Endothelial cell of umbilical vein (primary cell): ENCODE data around the gene PPM1M. TPM values are rescaled to one million over a fixed set of nuclear protein-coding genes. Genes with fewer than 3 reads are reported as not detected.

ENCODE experiments used
- BruUV-seq: library from RNA; stranded (reverse); fragments of 400-500 nt; replicated peaks from 2 replicates; lab custom pipeline; 2021; lab: Mats Ljungman, UMichigan
- CTCF ChIA-PET: fragments of 300-600, 350-600 bp; sonication (Branson Sonifier 250); formaldehyde crosslinking; loops from one replicate; lab custom pipeline; 2021; ENCODE audit warnings: antibody characterized with exemption, inconsistent platforms; lab: Charles Lee
- POLR2A ChIA-PET: fragments of 300-600, 350-600 bp; sonication (Branson Sonifier 250); formaldehyde crosslinking; loops from one replicate; lab custom pipeline; 2021; ENCODE audit warnings: antibody characterized with exemption, inconsistent platforms; lab: Charles Lee
- DNase-seq: peaks from one replicate; pipeline ENCODE4 v3.0.0-alpha.2; 2011; ENCODE audit warnings: low read depth, low spot score
- FAIRE-seq: peaks from 2 replicates; lab custom pipeline; 2011; peaks lifted over from hg19 to GRCh38; lab: Jason Lieb, UNC
- H2AFZ ChIP-seq: 2 replicates; pipeline ENCODE4 v1.6.0; 2012; ENCODE audit warnings: low read depth, low read length, control low read depth, inconsistent platforms
- H3K27ac ChIP-seq: 2 replicates; pipeline ENCODE4 v1.5.1; 2011; ENCODE audit warnings: low read depth, mild to moderate bottlenecking, control low read depth, low read length, moderate library complexity; ENCODE audit not compliant: insufficient read depth
- H3K27me3 ChIP-seq, 2 experiments: 2 replicates each; pipeline versions ENCODE4 v1.6.0 to v1.6.1; 2011; ENCODE audit warnings: low read length in 2 of 2, mixed read lengths in 1 of 2; ENCODE audit not compliant: control insufficient read depth in 2 of 2, insufficient read depth in 2 of 2
- H3K36me3 ChIP-seq, 2 experiments: 2 replicates in 1 of 2; 3 replicates in 1 of 2; pipeline ENCODE4 v1.5.1; 2011; ENCODE audit warnings: low read length in 2 of 2, mild to moderate bottlenecking in 1 of 2, moderate library complexity in 1 of 2; ENCODE audit not compliant: control insufficient read depth in 2 of 2, insufficient read depth in 2 of 2; ENCODE audit errors: extremely low read depth in 1 of 2
- H3K4me1 ChIP-seq: 3 replicates; pipeline ENCODE4 v1.5.1; 2011; ENCODE audit warnings: mild to moderate bottlenecking, low read length; ENCODE audit not compliant: control insufficient read depth, insufficient read depth; ENCODE audit errors: extremely low read depth
- H3K4me2 ChIP-seq: 2 replicates; pipeline ENCODE4 v1.6.1; 2011; ENCODE audit warnings: low read length, control low read depth, mixed read lengths; ENCODE audit not compliant: insufficient read depth
- H3K4me3 ChIP-seq, 3 experiments: fragments of 200-600 bp in 1 of 3; sonication (generic), shearing (Covaris generic) in 1 of 3; replicated peaks in 1 of 3; 2 replicates each; pipeline ENCODE4 v1.5.1; 2011 to 2016; ENCODE audit warnings: control low read depth in 3 of 3, low read length in 3 of 3, mild to moderate bottlenecking in 2 of 3, inconsistent platforms in 1 of 3, low read depth in 1 of 3, moderate library complexity in 1 of 3; ENCODE audit not compliant: insufficient read depth in 1 of 3
- H3K79me2 ChIP-seq: 2 replicates; pipeline ENCODE4 v1.6.0; 2012; ENCODE audit warnings: low read length, inconsistent platforms; ENCODE audit not compliant: control insufficient read depth, insufficient read depth
- H3K9ac ChIP-seq: replicated peaks from 2 replicates; pipeline ENCODE3; 2011; ENCODE audit warnings: low read length, control low read depth; ENCODE audit not compliant: insufficient read depth; ENCODE audit errors: extremely low read depth
- H3K9me1 ChIP-seq: replicated peaks from 3 replicates; pipeline ENCODE4 v1.6.0; 2011; ENCODE audit warnings: mild to moderate bottlenecking, low read length; ENCODE audit not compliant: control insufficient read depth, insufficient read depth; ENCODE audit errors: extremely low read depth
- H3K9me3 ChIP-seq: replicated peaks from 2 replicates; pipeline ENCODE4 v1.5.1; 2012; ENCODE audit warnings: low read length, inconsistent platforms; ENCODE audit not compliant: control insufficient read depth, insufficient read depth
- H4K20me1 ChIP-seq: replicated peaks from 2 replicates; pipeline ENCODE3; 2011; ENCODE audit warnings: mild to moderate bottlenecking, low read length; ENCODE audit not compliant: control insufficient read depth, insufficient read depth; ENCODE audit errors: extremely low read depth
- EZH2 ChIP-seq: IDR thresholded peaks from 2 replicates; pipeline ENCODE4 v1.6.1; 2012; ENCODE audit warnings: borderline replicate concordance, low read depth, mild to moderate bottlenecking, moderate library complexity, low read length, inconsistent platforms; ENCODE audit not compliant: severe bottlenecking
- FOS ChIP-seq: IDR thresholded peaks from 2 replicates; pipeline ENCODE4 v1.6.1; 2011; ENCODE audit warnings: mild to moderate bottlenecking, low read length, moderate library complexity, borderline replicate concordance; ENCODE audit not compliant: insufficient read depth
- GATA2 ChIP-seq: IDR thresholded peaks from 2 replicates; pipeline ENCODE4 v1.7.0; 2011; ENCODE audit warnings: low read depth, mild to moderate bottlenecking, moderate library complexity, mixed read lengths, low read length; ENCODE audit not compliant: insufficient read length, insufficient read depth
- JUN ChIP-seq: IDR thresholded peaks from 2 replicates; pipeline ENCODE4 v1.6.1; 2011; ENCODE audit warnings: borderline replicate concordance, low read depth; ENCODE audit not compliant: insufficient read length, insufficient read depth
- MYC ChIP-seq: IDR thresholded peaks from one replicate; pipeline ENCODE4 v1.6.1; 2011; ENCODE audit warnings: mild to moderate bottlenecking, low read depth, low read length
- POLR2A ChIP-seq: IDR thresholded peaks from 2 replicates; pipeline ENCODE4 v1.6.1; 2012; ENCODE audit warnings: low read depth, mild to moderate bottlenecking, control low read depth, low read length
- POLR2AphosphoS5 ChIP-seq: IDR thresholded peaks from 2 replicates; pipeline ENCODE4 v1.6.1; 2012; ENCODE audit warnings: low read depth, mild to moderate bottlenecking, control low read depth, low read length, moderate library complexity; ENCODE audit not compliant: insufficient read depth
- dilution Hi-C: fragments of 300-500 bp; cut with MboI; formaldehyde crosslinking; loops from one replicate; pipeline ENCODE4 v1.15.0; 2019; ENCODE audit warnings: low sequenced_read_pairs; ENCODE audit not compliant: extremely low pct_ligation_motif_present
- intact Hi-C: fragments of 100-400 bp; cut with micrococcal nuclease; formaldehyde crosslinking; loops from one replicate; pipeline ENCODE4 v1.10.0; 2022
- polyA plus RNA-seq, 4 experiments: library from polyadenylated mRNA; depleted of rRNA in 3 of 4; stranded (reverse) in 3 of 4; unstranded in 1 of 4; fragments of >200 nt; gene quantifications; 2 replicates each; pipeline versions ENCODE4 v1.2.1 to v1.2.3, GENCODE V29; 2011 to 2012; ENCODE audit warnings: missing spikeins in 1 of 4
- total RNA-seq: library from RNA; stranded (reverse); gene quantifications from 2 replicates; pipeline ENCODE4 v1.2.3, GENCODE V29; 2021
- TF ChIP-seq, protein P1 (sequence below), 2 donors: IDR thresholded peaks; 1 replicate in 1 of 2; 2 replicates in 1 of 2; pipeline ENCODE4 v1.5.1; 2011; ENCODE audit warnings: low read length in 2 of 2, mild to moderate bottlenecking in 2 of 2, moderate library complexity in 2 of 2, control low read depth in 1 of 2, inconsistent platforms in 1 of 2, low read depth in 1 of 2; ENCODE audit not compliant: insufficient read depth in 1 of 2; ENCODE audit errors: extremely low read depth in 1 of 2
- TF ChIP-seq, protein P2 (sequence below): IDR thresholded peaks from 2 replicates; pipeline ENCODE4 v1.6.1; 2011; ENCODE audit not compliant: insufficient read depth, insufficient read length

PPM1M gene
- total and polyA plus RNA-seq, 2 donors (not counting 3 experiments of a cell fraction or from before 2014, with no cell fraction given): 13.7 to 19.4 TPM

DNA sequence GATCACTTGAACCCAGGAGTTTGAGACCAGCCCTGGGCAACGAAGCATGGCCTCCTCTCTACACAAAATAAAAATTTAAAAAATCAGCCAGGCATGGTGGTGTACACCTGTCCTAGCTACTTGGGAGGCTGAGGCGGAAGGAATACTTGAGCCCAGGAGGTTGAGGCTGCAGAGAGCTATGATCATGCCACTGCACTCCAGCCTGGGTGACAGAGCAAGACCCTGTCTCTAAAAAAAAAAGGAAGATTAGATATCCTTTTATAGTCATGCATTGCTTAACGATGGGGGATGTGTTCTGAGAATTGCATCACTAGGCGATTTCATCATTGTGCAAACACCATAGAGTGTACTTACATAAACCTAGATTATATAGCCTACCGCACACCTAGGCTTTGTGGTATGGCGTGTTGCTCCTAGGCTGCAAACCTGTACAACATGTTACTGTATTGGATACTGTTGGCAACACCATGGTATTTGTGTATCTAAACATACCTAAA is 35.0 kb upstream of the PPM1M start:
- Histone ChIP-seq H2AFZ (no peak overlapping the region), H3K27ac (no peak overlapping the region), H3K4me2 (no peak overlapping the region), H3K9me1 (no peaks in the 10 kb centered on the region), H3K9me3 (no peaks in the 10 kb centered on the region), H4K20me1 (no peaks in the 10 kb centered on the region), H3K79me2 (no peaks in the 10 kb centered on the region), H3K27me3 (no peaks in the 10 kb centered on the region), H3K4me1 (no peaks in the 10 kb centered on the region), H3K9ac (no peak overlapping the region), H3K4me3 (no peak overlapping the region), H3K36me3 (peaks cover 37 to 59% of the 10 kb centered on the region in 2 experiments)
- no peak for DNase-seq
- ChIA-PET CTCF (interaction anchor here (1.5 kb wide), 1 partner anchor 9 kb away, joined by 4 read pairs; no protein-coding TSS in a partner anchor), POLR2A (no interaction called here)
- TF ChIP-seq POLR2AphosphoS5: no peak
- no peak for TF ChIP-seq MYC
- FAIRE-seq: no peak
- dilution Hi-C loops (no loop called here), intact Hi-C loops (no loop called here)
- no TSS peak for BruUV-seq

DNA sequence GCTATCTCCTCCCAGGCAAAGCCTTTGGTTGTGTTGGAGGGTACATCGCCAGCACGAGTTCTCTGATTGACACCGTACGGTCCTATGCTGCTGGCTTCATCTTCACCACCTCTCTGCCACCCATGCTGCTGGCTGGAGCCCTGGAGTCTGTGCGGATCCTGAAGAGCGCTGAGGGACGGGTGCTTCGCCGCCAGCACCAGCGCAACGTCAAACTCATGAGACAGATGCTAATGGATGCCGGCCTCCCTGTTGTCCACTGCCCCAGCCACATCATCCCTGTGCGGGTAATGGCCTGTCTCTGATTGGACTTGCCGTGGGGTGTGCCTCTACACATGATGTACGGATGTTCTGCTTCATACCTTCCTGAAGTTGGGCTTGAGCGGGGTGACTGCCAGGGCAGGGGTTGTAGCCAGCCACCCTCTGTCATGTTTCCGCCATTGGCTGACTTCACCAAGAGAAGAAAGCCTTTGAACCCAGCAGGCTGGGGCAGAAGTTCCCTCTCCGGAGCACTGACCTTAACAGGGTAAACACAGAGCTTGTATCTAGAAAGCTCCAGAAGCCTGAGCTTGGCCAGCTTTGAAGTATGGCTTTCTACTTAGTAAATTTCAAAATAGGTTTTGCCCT is 34.2 kb upstream of the PPM1M start:
- H3K79me2 ChIP-seq: no peaks in the 10 kb centered on the region
- H3K4me2 ChIP-seq: no peak overlapping the region
- ChIA-PET CTCF (interaction anchor here (1.2 kb wide), 1 partner anchor 9 kb away, joined by 3 read pairs; no protein-coding TSS in a partner anchor), POLR2A (no interaction called here)
- no peak overlapping the region for H3K4me3 ChIP-seq
- no peaks in the 10 kb centered on the region for H3K9me1 ChIP-seq
- dilution Hi-C loops: no loop called here
- intact Hi-C loops: no loop called here
- peaks cover 2% of the 10 kb centered on the region for H3K4me1 ChIP-seq
- no TSS peak for BruUV-seq
- no peaks in the 10 kb centered on the region for H3K9me3 ChIP-seq
- no peak for TF ChIP-seq POLR2AphosphoS5
- TF ChIP-seq EZH2: no peak
- no peak for TF ChIP-seq POLR2A
- TF ChIP-seq, protein P1, sequence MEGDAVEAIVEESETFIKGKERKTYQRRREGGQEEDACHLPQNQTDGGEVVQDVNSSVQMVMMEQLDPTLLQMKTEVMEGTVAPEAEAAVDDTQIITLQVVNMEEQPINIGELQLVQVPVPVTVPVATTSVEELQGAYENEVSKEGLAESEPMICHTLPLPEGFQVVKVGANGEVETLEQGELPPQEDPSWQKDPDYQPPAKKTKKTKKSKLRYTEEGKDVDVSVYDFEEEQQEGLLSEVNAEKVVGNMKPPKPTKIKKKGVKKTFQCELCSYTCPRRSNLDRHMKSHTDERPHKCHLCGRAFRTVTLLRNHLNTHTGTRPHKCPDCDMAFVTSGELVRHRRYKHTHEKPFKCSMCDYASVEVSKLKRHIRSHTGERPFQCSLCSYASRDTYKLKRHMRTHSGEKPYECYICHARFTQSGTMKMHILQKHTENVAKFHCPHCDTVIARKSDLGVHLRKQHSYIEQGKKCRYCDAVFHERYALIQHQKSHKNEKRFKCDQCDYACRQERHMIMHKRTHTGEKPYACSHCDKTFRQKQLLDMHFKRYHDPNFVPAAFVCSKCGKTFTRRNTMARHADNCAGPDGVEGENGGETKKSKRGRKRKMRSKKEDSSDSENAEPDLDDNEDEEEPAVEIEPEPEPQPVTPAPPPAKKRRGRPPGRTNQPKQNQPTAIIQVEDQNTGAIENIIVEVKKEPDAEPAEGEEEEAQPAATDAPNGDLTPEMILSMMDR (IDR thresholded peaks at IDR 0.05; ENCODE audit: extremely low read depth in 1 of 2, insufficient read depth in 1 of 2, low read depth in 1 of 2, low read length in 2 of 2): no peak
- TF ChIP-seq MYC: no peak
- no peak for TF ChIP-seq FOS
- TF ChIP-seq, protein P2, sequence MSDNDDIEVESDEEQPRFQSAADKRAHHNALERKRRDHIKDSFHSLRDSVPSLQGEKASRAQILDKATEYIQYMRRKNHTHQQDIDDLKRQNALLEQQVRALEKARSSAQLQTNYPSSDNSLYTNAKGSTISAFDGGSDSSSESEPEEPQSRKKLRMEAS: no peak
- TF ChIP-seq JUN: no peak
- TF ChIP-seq GATA2: no peak
- no peaks in the 10 kb centered on the region for H3K27me3 ChIP-seq
- no peak overlapping the region for H3K27ac ChIP-seq
- DNase-seq (no peak), FAIRE-seq (no peak)
- H4K20me1 ChIP-seq: no peaks in the 10 kb centered on the region
- peaks cover 32 to 51% of the 10 kb centered on the region in 2 experiments for H3K36me3 ChIP-seq
- no peak overlapping the region for H2AFZ ChIP-seq
- H3K9ac ChIP-seq: no peak overlapping the region
